Suppressor macrophage treated with lipopolysaccharide for 4 hours (primary cell): Measurements from ENCODE around the gene RCN1.
A peak's percentile ranks its signal among the peaks of the same experiment; 100 is the strongest.
"Not testable (repeated sequence)": the region's sequence is repeated elsewhere in the genome, so short reads cannot be mapped to it uniquely, and the experiment has no call there.

Experiments
- DNase-seq: peaks from one replicate; pipeline ENCODE4 v3.0.0-alpha.2; 2020

Gene RCN1

GRCh38 chr11:32080361-32080980 lies 10.4 kb upstream of the RCN1 start:
- DNase-seq: no peak

GRCh38 chr11:32081129-32081641 lies 9.7 kb upstream of the RCN1 start:
- peak; percentile 57 for DNase-seq

- no peak for DNase-seq
Measured at GRCh38 chr11:32081901-32082300, 9.0 kb upstream of the RCN1 start.

GRCh38 chr11:32082346-32082986 lies 8.4 kb upstream of the RCN1 start:
- DNase-seq: no peak

- peak; percentile 61 for DNase-seq
Measured at GRCh38 chr11:32087597-32087996, 3.3 kb upstream of the RCN1 start.

- peak; percentile 64 for DNase-seq
Measured at GRCh38 chr11:32088117-32088941, 2.5 kb upstream of the RCN1 start.

- no peak for DNase-seq
Measured at GRCh38 chr11:32092581-32093170, 1.8 kb downstream of the RCN1 start.

GRCh38 chr11:32094923-32095322 lies 4.0 kb downstream of the RCN1 start:
- DNase-seq: no peak

- DNase-seq: no peak
Measured at GRCh38 chr11:32098142-32098903, 7.4 kb downstream of the RCN1 start.

GRCh38 chr11:32099516-32099915 lies 8.6 kb downstream of the RCN1 start:
- DNase-seq: no peak

- DNase-seq: no peak
Measured at GRCh38 chr11:32100495-32100894, 9.6 kb downstream of the RCN1 start.

GRCh38 chr11:32101791-32102190 lies 10.9 kb downstream of the RCN1 start:
- DNase-seq: no peak

GRCh38 chr11:32103121-32103719 lies 12.3 kb downstream of the RCN1 start:
- DNase-seq: not testable (repeated sequence)

GRCh38 chr11:32103941-32104340 lies 13.1 kb downstream of the RCN1 start:
- no peak for DNase-seq

GRCh38 chr11:32105871-32106560 lies 15.1 kb downstream of the RCN1 start:
- peak; percentile 24 for DNase-seq

- no peak for DNase-seq
Measured at GRCh38 chr11:32107647-32108046, 16.8 kb downstream of the RCN1 start.

GRCh38 chr11:32108576-32108975 lies 17.7 kb downstream of the RCN1 start:
- DNase-seq: peak; percentile 41

- no peak for DNase-seq
Measured at GRCh38 chr11:32109138-32109537, 18.3 kb downstream of the RCN1 start.

GRCh38 chr11:32109592-32109991 lies 18.7 kb downstream of the RCN1 start:
- DNase-seq: no peak

- no peak for DNase-seq
Measured at GRCh38 chr11:32110795-32111194, 19.9 kb downstream of the RCN1 start.

- no peak for DNase-seq
Measured at GRCh38 chr11:32113200-32113919, 22.5 kb downstream of the RCN1 start.
